Panc1 (cell line): Measurements from ENCODE around the gene APPL2. TPM values are rescaled to one million over a fixed set of nuclear protein-coding genes. Genes with fewer than 3 reads are reported as not detected.
"Not testable (repeated sequence)": the region's sequence is repeated elsewhere in the genome, so short reads cannot be mapped to it uniquely, and the experiment has no call there.

ENCODE experiments used
- ATAC-seq: fragments of 200-7000 bp; cut with Tn5 transposase; 2 replicates; pipeline ENCODE4 v1.9.1; 2020; ENCODE audit warnings: mild to moderate bottlenecking, moderate library complexity
- BruUV-seq: library from RNA; stranded (reverse); fragments of 400-500 nt; replicated peaks from 2 replicates; lab custom pipeline; 2021; lab: Mats Ljungman, UMichigan
- CTCF ChIA-PET: fragments of 300-600 bp; sonication (Branson Sonifier 250); formaldehyde crosslinking; loops from one replicate; lab custom pipeline; 2022; ENCODE audit warnings: antibody characterized with exemption; lab: Charles Lee
- POLR2A ChIA-PET: fragments of 300-600 bp; sonication (Branson Sonifier 250); formaldehyde crosslinking; loops from one replicate; lab custom pipeline; 2022; ENCODE audit warnings: antibody characterized with exemption; lab: Charles Lee
- DNase-seq: peaks from one replicate; pipeline ENCODE4 v3.0.0-alpha.2; 2010; ENCODE audit warnings: low read depth, low spot score
- H3K27ac ChIP-seq: 2 replicates; pipeline ENCODE4 v1.5.1; 2011; ENCODE audit warnings: mild to moderate bottlenecking, low read length, inconsistent platforms
- H3K27me3 ChIP-seq: fragments of 200-500 bp; sonication (Bioruptor generic); 2 replicates; pipeline ENCODE4 v1.6.0; 2014; ENCODE audit warnings: low read length, inconsistent platforms; ENCODE audit not compliant: control insufficient read depth, insufficient read depth
- H3K36me3 ChIP-seq: fragments of 200-500 bp; sonication (Bioruptor generic); 2 replicates; pipeline ENCODE4 v1.5.1; 2014; ENCODE audit warnings: inconsistent platforms, mild to moderate bottlenecking, low read length, moderate library complexity; ENCODE audit not compliant: control insufficient read depth, insufficient read depth
- H3K4me1 ChIP-seq: 2 replicates; pipeline ENCODE4 v1.5.1; 2011; ENCODE audit warnings: inconsistent platforms, mild to moderate bottlenecking, low read length, moderate library complexity; ENCODE audit not compliant: control insufficient read depth, insufficient read depth
- H3K4me3 ChIP-seq, 2 experiments: 2 replicates each; pipeline ENCODE4 v1.5.1; 2011 to 2012; ENCODE audit warnings: low read depth in 2 of 2, low read length in 2 of 2, mild to moderate bottlenecking in 2 of 2, inconsistent platforms in 1 of 2, moderate library complexity in 1 of 2
- H3K9me3 ChIP-seq: fragments of 200-500 bp; sonication (Bioruptor generic); 2 replicates; pipeline ENCODE4 v1.5.1; 2014; ENCODE audit warnings: low read depth, mild to moderate bottlenecking, inconsistent platforms, low read length, moderate library complexity; ENCODE audit not compliant: control insufficient read depth, insufficient read depth
- CTCF ChIP-seq: fragments of 450-650 bp; IDR thresholded peaks from 2 replicates; pipeline ENCODE4 v1.5.1; 2017; ENCODE audit warnings: mild to moderate bottlenecking
- POLR2AphosphoS5 ChIP-seq: IDR thresholded peaks from 2 replicates; pipeline ENCODE4 v1.6.1; 2012; ENCODE audit warnings: mild to moderate bottlenecking, low read depth, low read length, moderate library complexity
- REST ChIP-seq, 2 experiments: IDR thresholded peaks; 2 replicates each; pipeline ENCODE4 v1.6.1; 2011 to 2012; ENCODE audit warnings: low read depth in 2 of 2, control low read depth in 1 of 2, low read length in 1 of 2, mild to moderate bottlenecking in 1 of 2, moderate library complexity in 1 of 2; ENCODE audit not compliant: insufficient read depth in 1 of 2
- SIN3A ChIP-seq: IDR thresholded peaks from 2 replicates; pipeline ENCODE4 v1.6.1; 2012; ENCODE audit warnings: low read depth, mild to moderate bottlenecking, low read length, moderate library complexity, borderline replicate concordance; ENCODE audit not compliant: insufficient read depth
- TCF7L2 ChIP-seq: IDR thresholded peaks from 2 replicates; pipeline ENCODE4 v1.6.1; 2011; ENCODE audit warnings: mild to moderate bottlenecking, low read depth, low read length, inconsistent platforms
- in situ Hi-C: cut with HindIII; loops from 2 replicates; pipeline ENCODE4 v1.10.0; 2016; ENCODE audit warnings: low sequenced_read_pairs, low pct_unique_long_range_greater_than_20kb
- intact Hi-C: fragments of 100-400 bp; cut with micrococcal nuclease; formaldehyde crosslinking; loops from one replicate; pipeline ENCODE4 v1.10.0; 2022; ENCODE audit not compliant: unreplicated experiment
- total RNA-seq: library from RNA; stranded (reverse); gene quantifications from one replicate; pipeline ENCODE4 v1.2.1, GENCODE V29; 2021; ENCODE audit not compliant: unreplicated experiment

The APPL2 gene
- total RNA-seq, 1 experiment from 2014 or later, result 21.2 TPM

DNA sequence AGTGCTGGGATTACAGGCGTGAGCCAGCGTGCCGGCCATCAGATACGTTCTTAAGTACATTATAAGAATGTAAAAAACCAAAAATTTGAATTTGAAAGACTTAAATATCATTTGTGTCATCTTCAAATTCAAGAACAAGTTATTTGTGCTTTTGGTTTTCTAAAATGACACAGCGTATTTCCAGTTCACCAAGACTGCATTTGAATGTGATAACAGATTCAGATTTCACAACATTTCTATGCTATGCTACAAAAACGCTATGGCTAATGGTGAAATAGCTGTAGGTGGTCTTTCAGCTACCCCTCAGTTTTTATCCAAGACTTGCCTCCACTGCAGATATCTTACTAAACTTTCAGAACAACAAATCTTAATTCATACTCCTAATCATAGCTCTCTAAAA is 46.7 kb downstream of the APPL2 start:
- ATAC-seq (no peak), DNase-seq (no peak)
- TF ChIP-seq TCF7L2, result no peak
- no peak for TF ChIP-seq REST (IDR thresholded peaks at IDR 0.05; ENCODE audit: insufficient read depth in 1 of 2, low read depth in 2 of 2, low read length in 1 of 2)
- no peak for TF ChIP-seq POLR2AphosphoS5
- TF ChIP-seq CTCF, result no peak
- TF ChIP-seq SIN3A, result no peak
- H3K36me3 ChIP-seq, result peaks cover 3% of the 10 kb centered on the region
- H3K4me1 ChIP-seq, result no peaks in the 10 kb centered on the region
- intact Hi-C loops (no loop called here), in situ Hi-C loops (no loop called here)
- H3K9me3 ChIP-seq, result no peaks in the 10 kb centered on the region
- H3K27me3 ChIP-seq, result no peaks in the 10 kb centered on the region
- POLR2A ChIA-PET, result no interaction called here
- CTCF ChIA-PET, result no interaction called here
- no peak overlapping the region for H3K27ac ChIP-seq
- H3K4me3 ChIP-seq, result no peak overlapping the region
- BruUV-seq, result no TSS peak

- H3K27ac ChIP-seq, H3K4me3 ChIP-seq, intact Hi-C loops, POLR2A ChIA-PET, DNase-seq, BruUV-seq, ATAC-seq, H3K27me3 ChIP-seq, H3K36me3 ChIP-seq, CTCF ChIA-PET, in situ Hi-C loops, H3K9me3 ChIP-seq, H3K4me1 ChIP-seq: not testable (repeated sequence)
These were observed 52.0 kb downstream of the APPL2 start for GRCh38 chr12:105183976-105184375.

DNA sequence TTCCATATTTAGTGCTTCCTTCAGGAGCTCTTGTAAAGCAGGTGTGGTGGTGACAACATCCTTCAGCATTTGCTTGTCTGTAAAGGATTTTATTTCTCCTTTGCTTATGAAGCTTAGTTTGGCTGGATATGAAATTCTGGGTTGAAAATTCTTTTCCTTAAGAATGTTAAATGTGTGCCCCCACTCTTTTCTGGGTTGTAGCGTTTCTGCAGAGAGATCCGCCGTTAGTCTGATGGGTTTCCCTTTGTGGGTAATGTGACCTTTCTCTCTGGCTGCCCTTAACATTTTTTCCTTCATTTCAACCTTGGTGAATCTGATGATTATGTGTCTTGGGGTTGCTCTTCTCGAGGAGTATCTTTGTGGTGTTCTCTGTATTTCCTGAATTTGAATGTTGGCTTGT is 52.6 kb downstream of the APPL2 start:
- H3K9me3 ChIP-seq, H3K4me3 ChIP-seq, in situ Hi-C loops, H3K27me3 ChIP-seq, DNase-seq, intact Hi-C loops, POLR2A ChIA-PET, H3K27ac ChIP-seq, BruUV-seq, CTCF ChIA-PET, ATAC-seq, H3K4me1 ChIP-seq, H3K36me3 ChIP-seq: not testable (repeated sequence)

- CTCF ChIA-PET, H3K9me3 ChIP-seq, intact Hi-C loops, POLR2A ChIA-PET, DNase-seq, H3K27me3 ChIP-seq, H3K36me3 ChIP-seq, BruUV-seq, H3K4me3 ChIP-seq, H3K27ac ChIP-seq, H3K4me1 ChIP-seq, in situ Hi-C loops, ATAC-seq: not testable (repeated sequence)
These were observed 56.9 kb downstream of the APPL2 start for GRCh38 chr12:105179114-105179513.
